ENCODE measurements around the gene VEZF1.

VEZF1 gene

GRCh38 chr17:57984936-57985674 is 2.9 kb downstream of the VEZF1 start:
- H3K4me2 ChIP-seq (ENCODE audit: low read length) = peak overlapping the region; percentile 24
- TF ChIP-seq, protein P1, sequence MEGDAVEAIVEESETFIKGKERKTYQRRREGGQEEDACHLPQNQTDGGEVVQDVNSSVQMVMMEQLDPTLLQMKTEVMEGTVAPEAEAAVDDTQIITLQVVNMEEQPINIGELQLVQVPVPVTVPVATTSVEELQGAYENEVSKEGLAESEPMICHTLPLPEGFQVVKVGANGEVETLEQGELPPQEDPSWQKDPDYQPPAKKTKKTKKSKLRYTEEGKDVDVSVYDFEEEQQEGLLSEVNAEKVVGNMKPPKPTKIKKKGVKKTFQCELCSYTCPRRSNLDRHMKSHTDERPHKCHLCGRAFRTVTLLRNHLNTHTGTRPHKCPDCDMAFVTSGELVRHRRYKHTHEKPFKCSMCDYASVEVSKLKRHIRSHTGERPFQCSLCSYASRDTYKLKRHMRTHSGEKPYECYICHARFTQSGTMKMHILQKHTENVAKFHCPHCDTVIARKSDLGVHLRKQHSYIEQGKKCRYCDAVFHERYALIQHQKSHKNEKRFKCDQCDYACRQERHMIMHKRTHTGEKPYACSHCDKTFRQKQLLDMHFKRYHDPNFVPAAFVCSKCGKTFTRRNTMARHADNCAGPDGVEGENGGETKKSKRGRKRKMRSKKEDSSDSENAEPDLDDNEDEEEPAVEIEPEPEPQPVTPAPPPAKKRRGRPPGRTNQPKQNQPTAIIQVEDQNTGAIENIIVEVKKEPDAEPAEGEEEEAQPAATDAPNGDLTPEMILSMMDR (IDR thresholded peaks at IDR 0.05; ENCODE audit: low read depth, low read length, poor library complexity, severe bottlenecking) = no peak
- no peak for TF ChIP-seq EZH2phosphoT487 (IDR thresholded peaks at IDR 0.05; ENCODE audit: borderline replicate concordance, low read length)
- no peak overlapping the region for H3K4me3 ChIP-seq (ENCODE audit: low read length)
- peaks cover 7% of the 10 kb centered on the region for H3F3A ChIP-seq (ENCODE audit: control insufficient read depth, insufficient read depth)
- H3K36me3 ChIP-seq (ENCODE audit: control insufficient read depth, low read length) = peaks cover 63% of the 10 kb centered on the region
- H3K4me1 ChIP-seq (ENCODE audit: control insufficient read depth, low read length) = peaks cover 36% of the 10 kb centered on the region
- H3K27ac ChIP-seq (ENCODE audit: low read depth, low read length) = no peak overlapping the region
- H3K27me3 ChIP-seq (ENCODE audit: control insufficient read depth, low read length) = no peaks in the 10 kb centered on the region
- no peaks in the 10 kb centered on the region for H3K9me2 ChIP-seq (replicated peaks; ENCODE audit: control insufficient read depth, low read length)
- H4K20me1 ChIP-seq (ENCODE audit: control insufficient read depth, insufficient read depth, low read depth, low read length) = peaks cover 24% of the 10 kb centered on the region
- no peaks in the 10 kb centered on the region for H3K9me3 ChIP-seq (ENCODE audit: control insufficient read depth, insufficient read depth, low read length)
- H3K79me2 ChIP-seq (ENCODE audit: control insufficient read depth, low read length) = peaks cover 65% of the 10 kb centered on the region

DNA sequence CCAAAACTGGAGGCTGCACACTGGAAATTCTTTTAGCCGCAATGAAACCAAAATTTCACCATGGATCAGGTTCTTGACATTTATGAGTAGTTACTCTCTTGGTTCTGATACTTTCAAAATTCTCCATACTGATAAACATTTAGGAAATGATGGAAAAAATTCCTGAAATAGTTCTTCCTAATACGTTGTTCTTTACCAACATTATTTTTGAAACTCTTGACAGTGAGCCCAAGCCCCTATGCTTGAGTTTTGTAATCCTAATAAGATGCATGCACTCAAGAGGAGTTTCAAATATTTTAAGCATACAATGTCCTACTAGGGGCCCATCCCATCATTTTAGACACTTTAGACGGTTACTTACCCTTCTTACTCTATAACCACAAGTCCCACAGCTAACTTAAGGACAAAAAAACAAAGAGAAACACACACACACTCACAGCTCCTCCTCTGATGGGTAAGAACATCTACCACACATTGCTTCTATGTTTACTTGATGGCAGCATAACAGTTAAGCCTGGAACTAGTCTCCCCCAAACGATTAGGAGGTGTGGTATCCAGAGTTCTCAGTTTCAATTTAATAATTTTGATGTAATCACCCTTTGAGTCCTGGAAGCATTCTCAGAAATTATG is 3.7 kb downstream of the VEZF1 start:
- peaks cover 24% of the 10 kb centered on the region for H4K20me1 ChIP-seq (ENCODE audit: control insufficient read depth, insufficient read depth, low read depth, low read length)
- H3K27ac ChIP-seq (ENCODE audit: low read depth, low read length) = no peak overlapping the region
- no peaks in the 10 kb centered on the region for H3K9me3 ChIP-seq (ENCODE audit: control insufficient read depth, insufficient read depth, low read length)
- no peaks in the 10 kb centered on the region for H3K27me3 ChIP-seq (ENCODE audit: control insufficient read depth, low read length)
- no peaks in the 10 kb centered on the region for H3F3A ChIP-seq (ENCODE audit: control insufficient read depth, insufficient read depth)
- peaks cover 65% of the 10 kb centered on the region for H3K79me2 ChIP-seq (ENCODE audit: control insufficient read depth, low read length)
- no peaks in the 10 kb centered on the region for H3K9me2 ChIP-seq (replicated peaks; ENCODE audit: control insufficient read depth, low read length)
- peaks cover 31% of the 10 kb centered on the region for H3K4me1 ChIP-seq (ENCODE audit: control insufficient read depth, low read length)
- TF ChIP-seq, protein P1 (IDR thresholded peaks at IDR 0.05; ENCODE audit: low read depth, low read length, poor library complexity, severe bottlenecking) = no peak
- TF ChIP-seq EZH2phosphoT487 (IDR thresholded peaks at IDR 0.05; ENCODE audit: borderline replicate concordance, low read length) = no peak
- peaks cover 71% of the 10 kb centered on the region for H3K36me3 ChIP-seq (ENCODE audit: control insufficient read depth, low read length)
- H3K4me2 ChIP-seq (ENCODE audit: low read length) = peak overlapping the region; percentile 24; the same call in 1 of the 2 replicates
- H3K4me3 ChIP-seq (ENCODE audit: low read length) = no peak overlapping the region

GRCh38 chr17:57983446-57983845 is 4.6 kb downstream of the VEZF1 start:
- H3K9me2 ChIP-seq (replicated peaks; ENCODE audit: control insufficient read depth, low read length) = no peaks in the 10 kb centered on the region
- H3K36me3 ChIP-seq (ENCODE audit: control insufficient read depth, low read length) = peaks cover 80% of the 10 kb centered on the region
- no peaks in the 10 kb centered on the region for H3K9me3 ChIP-seq (ENCODE audit: control insufficient read depth, insufficient read depth, low read length)

More at GRCh38 chr17:57983446-57983845, 4.6 kb downstream of the VEZF1 start:
- Histone ChIP-seq H3K4me2 (ENCODE audit: low read length) (no peak overlapping the region), H3K27me3 (ENCODE audit: control insufficient read depth, low read length) (no peaks in the 10 kb centered on the region), H3K79me2 (ENCODE audit: control insufficient read depth, low read length) (peaks cover 65% of the 10 kb centered on the region), H3F3A (ENCODE audit: control insufficient read depth, insufficient read depth) (no peaks in the 10 kb centered on the region), H3K27ac (ENCODE audit: low read depth, low read length) (no peak overlapping the region), H3K4me3 (ENCODE audit: low read length) (no peak overlapping the region), H3K4me1 (ENCODE audit: control insufficient read depth, low read length) (peaks cover 22% of the 10 kb centered on the region), H4K20me1 (ENCODE audit: control insufficient read depth, insufficient read depth, low read depth, low read length) (peaks cover 24% of the 10 kb centered on the region)
- TF ChIP-seq, protein P1 (IDR thresholded peaks at IDR 0.05; ENCODE audit: low read depth, low read length, poor library complexity, severe bottlenecking) = no peak
- no peak for TF ChIP-seq EZH2phosphoT487 (IDR thresholded peaks at IDR 0.05; ENCODE audit: borderline replicate concordance, low read length)

Measured in DOHH2 (cell line).